Parathyroid adenoma (tissue), 2 donors: ENCODE results near the gene FRAS1.

ENCODE experiments used
- H2AFZ ChIP-seq: fragments of 300-600 bp; sonication (generic); one replicate; pipeline ENCODE4 v1.7.0; 2017; ENCODE audit warnings: antibody characterized with exemption, mild to moderate bottlenecking
- H3K27ac ChIP-seq: fragments of 300-600 bp; sonication (generic); one replicate; pipeline ENCODE4 v1.7.0; 2017
- H3K27me3 ChIP-seq: fragments of 300-600 bp; sonication (generic); one replicate; pipeline ENCODE4 v1.7.0; 2017; ENCODE audit warnings: low read length; ENCODE audit not compliant: control insufficient read depth, insufficient read depth
- H3K36me3 ChIP-seq: fragments of 300-600 bp; sonication (generic); one replicate; pipeline ENCODE4 v1.7.0; 2017; ENCODE audit warnings: low read length; ENCODE audit not compliant: control insufficient read depth, insufficient read depth
- H3K4me1 ChIP-seq: fragments of 300-600 bp; sonication (generic); one replicate; pipeline ENCODE4 v1.7.0; 2017; ENCODE audit warnings: control low read depth
- H3K4me2 ChIP-seq: fragments of 300-600 bp; sonication (generic); one replicate; pipeline ENCODE4 v1.7.0; 2017; ENCODE audit warnings: low read length
- H3K4me3 ChIP-seq: fragments of 300-600 bp; sonication (generic); one replicate; pipeline ENCODE4 v1.7.0; 2017; ENCODE audit warnings: low read depth, low read length
- H3K79me2 ChIP-seq: fragments of 300-600 bp; sonication (generic); one replicate; pipeline ENCODE4 v1.7.0; 2017; ENCODE audit warnings: control low read depth
- H3K9ac ChIP-seq: fragments of 300-600 bp; sonication (generic); one replicate; pipeline ENCODE4 v1.7.0; 2017; ENCODE audit warnings: mild to moderate bottlenecking
- H3K9me3 ChIP-seq: fragments of 300-600 bp; sonication (generic); one replicate; pipeline ENCODE4 v1.7.0; 2017; ENCODE audit warnings: low read length; ENCODE audit not compliant: control insufficient read depth
- TF ChIP-seq, protein P1 (sequence below): fragments of 300-600 bp; sonication (generic); IDR thresholded peaks from one replicate; pipeline ENCODE4 v1.7.0; 2017; ENCODE audit warnings: antibody characterized with exemption, mild to moderate bottlenecking
- donor health status: primary hyperparathyroidism.

The FRAS1 gene

GRCh38 chr4:78149751-78150542 is 92.8 kb downstream of the FRAS1 start:
- H3K9me3 ChIP-seq, result no peaks in the 10 kb centered on the region
- H3K4me1 ChIP-seq, result peaks cover 8% of the 10 kb centered on the region
- H3K79me2 ChIP-seq, result no peaks in the 10 kb centered on the region
- H3K4me2 ChIP-seq, result peak overlapping the region; percentile 14
- TF ChIP-seq, protein P1, sequence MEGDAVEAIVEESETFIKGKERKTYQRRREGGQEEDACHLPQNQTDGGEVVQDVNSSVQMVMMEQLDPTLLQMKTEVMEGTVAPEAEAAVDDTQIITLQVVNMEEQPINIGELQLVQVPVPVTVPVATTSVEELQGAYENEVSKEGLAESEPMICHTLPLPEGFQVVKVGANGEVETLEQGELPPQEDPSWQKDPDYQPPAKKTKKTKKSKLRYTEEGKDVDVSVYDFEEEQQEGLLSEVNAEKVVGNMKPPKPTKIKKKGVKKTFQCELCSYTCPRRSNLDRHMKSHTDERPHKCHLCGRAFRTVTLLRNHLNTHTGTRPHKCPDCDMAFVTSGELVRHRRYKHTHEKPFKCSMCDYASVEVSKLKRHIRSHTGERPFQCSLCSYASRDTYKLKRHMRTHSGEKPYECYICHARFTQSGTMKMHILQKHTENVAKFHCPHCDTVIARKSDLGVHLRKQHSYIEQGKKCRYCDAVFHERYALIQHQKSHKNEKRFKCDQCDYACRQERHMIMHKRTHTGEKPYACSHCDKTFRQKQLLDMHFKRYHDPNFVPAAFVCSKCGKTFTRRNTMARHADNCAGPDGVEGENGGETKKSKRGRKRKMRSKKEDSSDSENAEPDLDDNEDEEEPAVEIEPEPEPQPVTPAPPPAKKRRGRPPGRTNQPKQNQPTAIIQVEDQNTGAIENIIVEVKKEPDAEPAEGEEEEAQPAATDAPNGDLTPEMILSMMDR, result no peak
- H3K4me3 ChIP-seq, result no peak overlapping the region
- no peaks in the 10 kb centered on the region for H3K27me3 ChIP-seq
- no peak overlapping the region for H3K9ac ChIP-seq
- H3K27ac ChIP-seq, result peak overlapping the region; percentile 54
- no peaks in the 10 kb centered on the region for H3K36me3 ChIP-seq
- peak overlapping the region; percentile 46 for H2AFZ ChIP-seq

DNA sequence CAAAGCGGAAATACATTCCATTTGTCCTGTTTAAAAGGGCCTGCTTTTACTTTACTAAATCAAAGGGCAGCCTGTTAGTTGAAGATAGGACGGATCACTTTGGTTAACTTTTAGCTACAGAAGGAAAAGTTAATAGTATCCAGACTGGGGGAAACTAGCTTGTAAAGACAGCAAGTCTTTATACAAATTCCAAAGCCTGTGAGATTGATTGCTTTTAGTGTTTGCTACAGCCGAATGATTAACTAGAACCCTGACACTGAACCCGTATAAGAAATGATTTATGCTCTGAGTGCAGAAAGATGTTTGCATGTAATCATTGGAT is 93.4 kb downstream of the FRAS1 start:
- Histone ChIP-seq H3K9me3 (no peaks in the 10 kb centered on the region), H3K27me3 (no peaks in the 10 kb centered on the region), H2AFZ (peak overlapping the region; percentile 46), H3K4me3 (no peak overlapping the region), H3K4me1 (peaks cover 8% of the 10 kb centered on the region), H3K36me3 (no peaks in the 10 kb centered on the region), H3K9ac (no peak overlapping the region), H3K27ac (peak overlapping the region; percentile 54), H3K4me2 (peak overlapping the region; percentile 14), H3K79me2 (no peaks in the 10 kb centered on the region)
- TF ChIP-seq, protein P1, result no peak

DNA sequence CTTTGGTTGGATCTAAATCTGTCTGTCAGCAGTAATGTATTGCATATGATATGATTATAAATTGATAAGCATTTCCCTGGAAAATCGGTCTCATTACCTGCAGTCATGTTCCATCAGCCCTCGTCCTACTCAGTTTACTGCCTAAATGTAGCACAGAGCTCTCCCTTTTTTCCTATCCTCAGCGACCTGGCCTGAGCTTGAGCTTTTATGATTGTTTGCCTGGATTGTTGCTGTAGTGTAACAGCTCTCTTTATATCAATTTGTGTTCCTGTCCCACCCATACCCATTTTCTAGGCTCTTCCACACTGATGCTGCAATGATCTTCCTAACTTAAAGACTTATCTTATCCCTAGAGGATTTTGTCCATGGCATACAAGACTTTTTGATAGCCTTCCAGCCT is 95.7 kb downstream of the FRAS1 start:
- H3K27ac ChIP-seq, result no peak overlapping the region
- H3K9ac ChIP-seq, result no peak overlapping the region
- no peaks in the 10 kb centered on the region for H3K9me3 ChIP-seq
- no peak overlapping the region for H3K4me2 ChIP-seq
- H3K79me2 ChIP-seq, result no peaks in the 10 kb centered on the region
- peaks cover 8% of the 10 kb centered on the region for H3K4me1 ChIP-seq
- H3K27me3 ChIP-seq, result no peaks in the 10 kb centered on the region
- H3K4me3 ChIP-seq, result no peak overlapping the region
- no peaks in the 10 kb centered on the region for H3K36me3 ChIP-seq
- H2AFZ ChIP-seq, result no peak overlapping the region
- TF ChIP-seq, protein P1, result no peak

DNA sequence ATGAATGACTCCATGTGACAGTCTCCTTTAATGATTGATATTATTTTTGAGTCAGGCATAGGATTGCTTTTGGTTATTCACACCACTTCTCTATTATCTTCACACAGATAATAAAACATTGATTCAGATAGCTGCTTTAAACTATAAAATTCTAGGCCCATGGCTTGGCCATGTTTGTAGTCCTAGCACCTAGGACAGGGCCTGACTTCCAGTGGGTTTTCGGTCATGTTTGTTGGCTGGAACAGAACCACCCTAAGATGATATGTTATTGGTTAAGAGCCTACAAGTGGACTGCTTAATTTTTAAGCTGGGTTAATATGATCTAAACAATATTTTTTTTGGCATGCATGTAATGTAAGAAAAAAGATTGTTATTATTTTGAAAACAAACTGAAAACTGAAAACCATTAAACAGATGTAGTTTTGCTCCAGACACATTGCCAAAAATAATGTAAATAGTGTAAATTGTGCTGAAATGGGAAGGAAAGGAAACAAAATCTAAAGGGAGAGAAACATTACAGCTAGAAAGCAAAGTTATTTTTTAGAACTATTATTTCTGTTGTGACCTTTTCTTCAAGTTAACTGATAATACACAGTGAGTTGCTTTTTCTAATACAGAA is 98.0 kb downstream of the FRAS1 start:
- Histone ChIP-seq H3K27me3 (no peaks in the 10 kb centered on the region), H3K4me2 (no peak overlapping the region), H3K4me3 (no peak overlapping the region), H3K4me1 (peaks cover 3% of the 10 kb centered on the region), H3K27ac (no peak overlapping the region), H2AFZ (no peak overlapping the region), H3K79me2 (no peaks in the 10 kb centered on the region), H3K9me3 (no peaks in the 10 kb centered on the region), H3K9ac (no peak overlapping the region), H3K36me3 (no peaks in the 10 kb centered on the region)
- TF ChIP-seq, protein P1, result no peak
